SK-N-SH (cell line): ENCODE data around the gene KDM2A. TPM values are rescaled to one million over a fixed set of nuclear protein-coding genes. Genes with fewer than 3 reads are reported as not detected.

Source experiments
- CTCF ChIA-PET: fragments of 300-600, 350-600 bp; formaldehyde crosslinking; extraction: SDS; loops from one replicate; lab custom pipeline; 2021; lab: Yijun Ruan, JAX
- POLR2A ChIA-PET: fragments of 350-600 bp; sonication (Branson Sonifier 250); formaldehyde crosslinking; extraction: SDS; loops from one replicate; lab custom pipeline; 2020; ENCODE audit warnings: antibody characterized with exemption, inconsistent platforms; lab: Yijun Ruan, JAX
- DNase-seq: peaks from one replicate; pipeline ENCODE4 v3.0.0; 2012
- H2AFZ ChIP-seq: fragments of 200-600 bp; sonication (generic); 2 replicates; pipeline ENCODE4 v1.8.1; 2016; ENCODE audit warnings: antibody characterized with exemption, mild to moderate bottlenecking, low read depth
- H3F3A ChIP-seq: fragments of 200-600 bp; sonication (generic); replicated peaks from 2 replicates; pipeline ENCODE3; 2016; ENCODE audit warnings: antibody characterized with exemption, mild to moderate bottlenecking; ENCODE audit not compliant: insufficient read depth
- H3K27ac ChIP-seq, 2 experiments: fragments of 200-500 bp in 1 of 2; fragments of 200-600 bp in 1 of 2; sonication (Bioruptor generic) in 1 of 2; sonication (generic), shearing (Covaris generic) in 1 of 2; 2 replicates each; pipeline versions ENCODE4 v1.5.1 to v1.6.1; 2014 to 2016; ENCODE audit warnings: low read depth in 2 of 2, inconsistent platforms in 1 of 2, low read length in 1 of 2, mild to moderate bottlenecking in 1 of 2, mixed read lengths in 1 of 2
- H3K27me3 ChIP-seq: fragments of 200-600 bp; sonication (generic), shearing (Covaris generic); 2 replicates; pipeline ENCODE4 v1.6.1; 2016; ENCODE audit warnings: mixed run types; ENCODE audit not compliant: insufficient read depth
- H3K36me3 ChIP-seq, 2 experiments: fragments of 200-500 bp in 1 of 2; fragments of 200-600 bp in 1 of 2; sonication (Bioruptor generic) in 1 of 2; sonication (generic) in 1 of 2; replicated peaks in 1 of 2; 2 replicates each; pipeline versions ENCODE3 to v1.5.1; 2014 to 2016; ENCODE audit warnings: low read length in 1 of 2, mild to moderate bottlenecking in 1 of 2; ENCODE audit not compliant: insufficient read depth in 2 of 2, control insufficient read depth in 1 of 2
- H3K4me1 ChIP-seq, 2 experiments: fragments of 200-500 bp in 1 of 2; fragments of 200-600 bp in 1 of 2; sonication (Bioruptor generic) in 1 of 2; sonication (generic), shearing (Covaris generic) in 1 of 2; 2 replicates each; pipeline versions ENCODE4 v1.5.1 to v1.6.1; 2014 to 2016; ENCODE audit warnings: low read depth in 1 of 2, low read length in 1 of 2, mixed run types in 1 of 2; ENCODE audit not compliant: insufficient read depth in 2 of 2, control insufficient read depth in 1 of 2
- H3K4me2 ChIP-seq: fragments of 200-600 bp; sonication (generic), shearing (Covaris generic); 2 replicates; pipeline ENCODE4 v1.6.1; 2017; ENCODE audit warnings: mixed run types
- H3K4me3 ChIP-seq, 2 experiments: fragments of 200-500 bp in 1 of 2; fragments of 200-600 bp in 1 of 2; sonication (Bioruptor generic) in 1 of 2; sonication (generic), shearing (Covaris generic) in 1 of 2; 2 replicates each; pipeline versions ENCODE4 v1.5.1 to v1.8.1; 2014 to 2016; ENCODE audit warnings: low read depth in 2 of 2, inconsistent platforms in 1 of 2, low read length in 1 of 2, mild to moderate bottlenecking in 1 of 2, mixed read lengths in 1 of 2, moderate library complexity in 1 of 2
- H3K79me2 ChIP-seq: fragments of 200-600 bp; sonication (generic); 2 replicates; pipeline ENCODE4 v1.8.1; 2017; ENCODE audit warnings: mild to moderate bottlenecking; ENCODE audit not compliant: insufficient read depth
- H3K9ac ChIP-seq: fragments of 200-600 bp; sonication (generic); 2 replicates; pipeline ENCODE4 v1.6.1; 2017; ENCODE audit warnings: mixed run types
- H3K9me2 ChIP-seq: fragments of 200-600 bp; sonication (generic); 2 replicates; pipeline ENCODE4 v1.6.1; 2017; ENCODE audit warnings: mixed run types
- H3K9me3 ChIP-seq: fragments of 200-600 bp; sonication (generic); 2 replicates; pipeline ENCODE4 v1.6.1; 2017; ENCODE audit warnings: mixed run types, mild to moderate bottlenecking, moderate library complexity
- H4K20me1 ChIP-seq: fragments of 200-600 bp; sonication (generic); 2 replicates; pipeline ENCODE4 v1.6.1; 2017; ENCODE audit warnings: mild to moderate bottlenecking, mixed run types; ENCODE audit not compliant: insufficient read depth
- CTCF ChIP-seq: fragments of 200-600 bp; sonication (generic); IDR thresholded peaks from 2 replicates; pipeline ENCODE4 v1.6.1; 2017; ENCODE audit warnings: antibody characterized with exemption, mild to moderate bottlenecking, moderate library complexity
- ELF1 ChIP-seq: IDR thresholded peaks from 2 replicates; pipeline ENCODE4 v1.4.0; 2012
- EP300 ChIP-seq, 2 experiments: IDR thresholded peaks; 2 replicates each; pipeline versions ENCODE4 v1.4.0 to v1.6.1; 2012; ENCODE audit warnings: borderline replicate concordance in 1 of 2, low read depth in 1 of 2, low read length in 1 of 2
- EZH2phosphoT487 ChIP-seq: fragments of 200-600 bp; sonication (generic); IDR thresholded peaks from 2 replicates; pipeline ENCODE4 v1.6.1; 2017; ENCODE audit warnings: low read depth, mixed run types, mild to moderate bottlenecking, antibody characterized with exemption, moderate library complexity, borderline replicate concordance
- FOSL2 ChIP-seq: IDR thresholded peaks from 2 replicates; pipeline ENCODE4 v1.4.0; 2012; ENCODE audit warnings: low read depth, mild to moderate bottlenecking, moderate library complexity, borderline replicate concordance
- GABPA ChIP-seq: IDR thresholded peaks from 2 replicates; pipeline ENCODE4 v1.4.0; 2012; ENCODE audit warnings: low read depth, mild to moderate bottlenecking
- NFIC ChIP-seq: IDR thresholded peaks from 2 replicates; pipeline ENCODE4 v1.4.0; 2012; ENCODE audit warnings: borderline replicate concordance
- REST ChIP-seq: IDR thresholded peaks from 2 replicates; pipeline ENCODE4 v1.6.1; 2012; ENCODE audit warnings: mild to moderate bottlenecking, low read depth, low read length, moderate library complexity
- WGBS: methylation state at CpG from one replicate; pipeline ENCODE4 v1.1.6; 2017; ENCODE audit warnings: low lambda C conversion rate; 5-methylcytosine and 5-hydroxymethylcytosine counted together
- polyA plus RNA-seq, 3 experiments: library from polyadenylated mRNA; depleted of rRNA; stranded (reverse); fragments of >200 nt; gene quantifications; 2 replicates each; pipeline ENCODE4 v1.2.3, GENCODE V29; 2012
- TF ChIP-seq, protein P1 (sequence below): fragments of 150-350 bp; IDR thresholded peaks from 2 replicates; pipeline ENCODE4 v1.6.1; 2017; ENCODE audit warnings: antibody characterized with exemption, low read length, low read depth, borderline replicate concordance
- TF ChIP-seq, protein P2 (sequence below): IDR thresholded peaks from 2 replicates; pipeline ENCODE4 v1.4.0; 2012; ENCODE audit warnings: low read depth

Gene KDM2A
- polyA plus RNA-seq, 1 of the 3 experiments (the other 2 are of a cell fraction): 28.4 TPM

GRCh38 chr11:67269401-67270255 lies 150.6 kb downstream of the KDM2A start (continued):
- TF ChIP-seq REST (no peak), ELF1 (no peak), CTCF (no peak), FOSL2 (no peak), GABPA (no peak), NFIC (no peak)
- TF ChIP-seq, protein P1, sequence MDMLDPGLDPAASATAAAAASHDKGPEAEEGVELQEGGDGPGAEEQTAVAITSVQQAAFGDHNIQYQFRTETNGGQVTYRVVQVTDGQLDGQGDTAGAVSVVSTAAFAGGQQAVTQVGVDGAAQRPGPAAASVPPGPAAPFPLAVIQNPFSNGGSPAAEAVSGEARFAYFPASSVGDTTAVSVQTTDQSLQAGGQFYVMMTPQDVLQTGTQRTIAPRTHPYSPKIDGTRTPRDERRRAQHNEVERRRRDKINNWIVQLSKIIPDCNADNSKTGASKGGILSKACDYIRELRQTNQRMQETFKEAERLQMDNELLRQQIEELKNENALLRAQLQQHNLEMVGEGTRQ: no peak
- TF ChIP-seq, protein P2, sequence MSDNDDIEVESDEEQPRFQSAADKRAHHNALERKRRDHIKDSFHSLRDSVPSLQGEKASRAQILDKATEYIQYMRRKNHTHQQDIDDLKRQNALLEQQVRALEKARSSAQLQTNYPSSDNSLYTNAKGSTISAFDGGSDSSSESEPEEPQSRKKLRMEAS: no peak

DNA sequence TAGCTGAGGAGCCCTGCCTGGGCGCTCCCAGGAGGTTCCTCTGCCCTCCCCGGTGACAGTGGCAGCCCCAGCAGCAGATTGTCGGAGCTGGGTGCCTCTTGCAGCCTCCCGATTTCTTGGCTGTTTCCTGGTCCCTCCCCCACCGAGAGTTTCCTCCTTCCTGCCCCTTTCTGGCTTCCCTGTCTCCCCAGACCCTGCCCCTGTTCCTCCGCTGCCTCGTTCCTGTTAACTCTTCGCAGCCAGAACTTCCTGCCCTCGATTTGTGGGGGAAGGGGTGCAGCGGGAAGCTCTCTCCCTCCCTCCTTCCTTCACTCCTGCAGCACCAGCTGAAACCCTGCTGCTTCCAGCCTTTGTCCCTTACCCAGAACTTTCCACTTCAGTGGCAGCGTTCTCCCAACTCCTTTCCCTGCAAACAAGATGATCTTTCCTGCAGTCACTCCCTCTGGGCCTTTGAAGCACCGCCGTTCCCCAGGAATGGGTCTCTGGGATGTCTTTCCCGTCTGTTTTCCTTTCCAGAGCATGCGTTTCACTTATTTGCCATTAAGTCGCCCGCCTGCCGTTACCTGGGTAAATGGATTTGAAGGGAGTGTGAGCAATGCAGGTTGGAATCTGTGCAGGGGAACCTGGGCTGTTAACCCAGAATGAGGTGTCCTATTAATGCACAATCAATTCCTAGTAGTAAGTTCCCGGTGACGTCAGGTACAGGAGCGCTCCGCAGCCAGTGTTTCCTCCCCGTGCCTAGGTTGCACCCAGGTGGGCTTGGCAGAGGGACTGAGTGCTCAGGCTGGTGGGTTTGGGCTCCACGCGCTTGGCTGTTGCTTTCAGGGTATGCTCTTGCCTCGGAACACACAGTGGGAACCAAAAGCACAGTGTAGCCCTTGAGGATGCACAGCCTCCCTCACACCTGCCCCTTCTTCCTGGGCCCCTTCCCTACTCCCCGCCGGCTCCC lies 151.5 kb downstream of the KDM2A start:
- peaks cover 75% of the 10 kb centered on the region for H3K79me2 ChIP-seq
- H4K20me1 ChIP-seq: peaks cover 41% of the 10 kb centered on the region
- CTCF ChIA-PET: interaction anchor here (1.0 to 10.0 kb wide), 7 partner anchors 8 to 233 kb away, joined by 3 to 274 read pairs (median 6); partner anchors contain the start of genes ANKRD13D and RPS6KB2
- H3K9me2 ChIP-seq: no peaks in the 10 kb centered on the region
- no peak overlapping the region for H3K9ac ChIP-seq
- H3K4me1 ChIP-seq: peaks cover 4 to 20% of the 10 kb centered on the region in 2 experiments; a peak in 2 of 4 replicates
- H3K27me3 ChIP-seq: no peaks in the 10 kb centered on the region
- no peaks in the 10 kb centered on the region for H3F3A ChIP-seq
- 90% methylated on average over 23 of the region's 28 CpGs for WGBS
- POLR2A ChIA-PET: interaction anchor here (1.0 kb wide), 2 partner anchors 9 to 17 kb away, joined by 3 read pairs; no protein-coding TSS in a partner anchor
- no peaks in the 10 kb centered on the region for H3K9me3 ChIP-seq
- no peak overlapping the region for H2AFZ ChIP-seq
- no peak for TF ChIP-seq EP300 (IDR thresholded peaks at IDR 0.05; ENCODE audit: borderline replicate concordance in 1 of 2, low read depth in 1 of 2, low read length in 1 of 2)
- TF ChIP-seq EZH2phosphoT487: no peak
- H3K36me3 ChIP-seq: peaks cover 0 to 8% of the 10 kb centered on the region in 2 experiments
- no peak overlapping the region for H3K4me3 ChIP-seq
- H3K4me2 ChIP-seq: no peak overlapping the region
- no peak for DNase-seq
- no peak overlapping the region for H3K27ac ChIP-seq
